Measurements from ENCODE around the gene RHOT2.

Gene RHOT2

DNA sequence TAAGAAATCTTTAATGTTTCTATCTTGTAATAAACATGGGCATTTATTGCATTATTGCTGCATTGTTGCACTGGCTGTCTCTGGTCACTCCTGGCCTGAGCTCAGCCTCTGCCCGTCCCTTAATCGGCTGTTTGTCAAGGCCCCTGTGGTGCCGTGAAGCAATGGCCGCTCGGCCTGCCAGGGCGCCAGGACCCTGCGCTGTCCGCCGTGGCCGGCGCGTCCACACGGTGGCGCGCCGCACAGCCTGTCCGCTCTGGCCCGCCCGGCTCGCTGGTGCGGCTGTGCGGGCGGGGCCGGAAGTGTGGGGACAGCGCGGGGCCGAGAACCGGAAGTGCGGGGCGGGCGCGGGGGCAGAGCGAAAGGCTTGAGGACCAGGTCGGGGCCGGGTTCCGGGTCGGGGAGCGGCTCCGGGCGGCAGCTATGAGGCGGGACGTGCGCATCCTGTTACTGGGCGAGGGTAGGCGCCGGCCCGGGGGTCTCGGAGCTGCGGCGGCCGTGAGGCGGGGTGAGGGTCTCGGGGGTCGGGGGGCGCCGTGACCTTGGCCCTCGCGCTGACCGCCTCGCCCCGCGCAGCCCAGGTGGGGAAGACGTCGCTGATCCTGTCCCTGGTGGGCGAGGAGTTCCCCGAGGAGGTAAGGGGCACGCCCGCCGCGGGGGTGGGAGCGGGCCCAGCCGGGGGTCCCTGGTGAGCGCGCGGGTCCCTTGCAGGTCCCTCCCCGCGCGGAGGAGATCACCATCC is at the start of gene RHOT2:
RHOT2 (plus strand) TSS at position 353 of the 739 bp plus-strand sequence; CDS start at position 421, 68 bp downstream.
- DNase-seq (ENCODE audit: low spot score) = peak; percentile 93

DNA sequence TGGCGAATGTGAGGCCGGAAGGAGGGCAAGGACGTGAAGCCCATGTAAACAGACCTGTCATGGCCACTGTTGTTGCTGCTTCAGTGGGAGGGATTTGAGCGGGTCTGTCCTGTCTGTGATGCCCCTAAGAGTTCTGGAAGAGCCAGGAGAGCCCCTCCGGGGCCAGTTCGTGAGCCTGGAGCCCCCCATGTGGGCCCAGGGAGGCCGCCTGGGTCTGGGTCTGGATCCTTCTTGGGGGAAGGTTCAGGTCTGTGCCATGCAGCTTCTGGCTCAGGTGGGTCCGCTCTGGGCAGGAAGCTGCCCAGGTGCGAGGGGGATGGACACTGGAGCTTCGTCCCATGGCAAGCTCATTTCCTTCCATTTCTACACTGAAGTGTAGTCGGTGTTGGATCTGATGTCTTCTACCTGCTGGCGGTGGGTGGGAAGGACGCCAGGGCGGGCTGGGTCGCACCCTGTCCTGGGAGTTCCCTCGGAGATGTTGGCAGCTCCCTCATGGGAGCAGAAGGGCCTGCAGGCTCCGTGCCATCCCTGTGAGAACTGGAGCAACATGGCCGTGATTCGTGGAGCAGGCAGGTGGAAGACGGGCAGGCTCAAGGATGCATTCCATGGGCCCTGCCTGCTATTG is 48.3 kb upstream of the RHOT2 start:
- no peak for DNase-seq (ENCODE audit: low spot score)

DNA sequence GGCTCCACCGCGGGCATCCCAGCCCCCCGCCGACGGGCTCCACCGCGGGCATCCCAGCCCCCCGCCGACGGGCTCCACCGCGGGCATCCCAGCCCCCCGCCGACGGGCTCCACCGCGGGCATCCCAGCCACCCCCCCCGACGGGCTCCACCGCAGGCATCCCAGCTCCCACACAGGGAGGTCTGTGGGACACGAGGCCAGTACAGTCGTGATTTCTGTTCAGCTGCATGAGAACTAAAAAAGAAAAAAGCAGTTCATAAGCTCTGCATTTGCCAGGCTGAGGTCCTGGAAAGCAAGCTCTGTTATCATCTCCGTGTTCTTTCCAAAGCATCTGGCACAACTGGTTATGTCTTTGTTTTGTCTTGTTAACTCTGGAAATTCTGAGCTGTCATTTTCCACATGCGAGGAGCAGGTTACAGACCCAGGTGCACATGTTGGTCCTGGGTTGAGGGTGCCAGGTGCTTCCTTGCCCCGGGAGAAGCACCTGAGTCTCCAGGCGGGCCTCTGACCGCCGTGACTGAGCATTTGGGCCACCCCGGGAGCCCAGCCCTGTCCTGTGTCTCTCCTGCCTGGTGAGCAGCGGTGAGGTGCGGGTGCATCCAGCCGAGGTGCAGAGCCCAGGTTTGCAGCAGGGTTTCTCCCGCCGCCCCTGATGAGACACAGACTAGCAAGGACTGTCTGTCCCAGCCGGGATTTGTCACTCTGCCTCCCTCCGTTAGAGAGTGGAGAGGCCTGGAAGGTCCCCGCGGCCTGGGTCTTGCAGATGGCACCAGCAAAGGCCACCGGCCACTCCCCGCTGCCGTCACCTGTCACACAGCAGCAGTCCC is 47.0 kb upstream of the RHOT2 start:
- DNase-seq (ENCODE audit: low spot score) = no peak

DNA sequence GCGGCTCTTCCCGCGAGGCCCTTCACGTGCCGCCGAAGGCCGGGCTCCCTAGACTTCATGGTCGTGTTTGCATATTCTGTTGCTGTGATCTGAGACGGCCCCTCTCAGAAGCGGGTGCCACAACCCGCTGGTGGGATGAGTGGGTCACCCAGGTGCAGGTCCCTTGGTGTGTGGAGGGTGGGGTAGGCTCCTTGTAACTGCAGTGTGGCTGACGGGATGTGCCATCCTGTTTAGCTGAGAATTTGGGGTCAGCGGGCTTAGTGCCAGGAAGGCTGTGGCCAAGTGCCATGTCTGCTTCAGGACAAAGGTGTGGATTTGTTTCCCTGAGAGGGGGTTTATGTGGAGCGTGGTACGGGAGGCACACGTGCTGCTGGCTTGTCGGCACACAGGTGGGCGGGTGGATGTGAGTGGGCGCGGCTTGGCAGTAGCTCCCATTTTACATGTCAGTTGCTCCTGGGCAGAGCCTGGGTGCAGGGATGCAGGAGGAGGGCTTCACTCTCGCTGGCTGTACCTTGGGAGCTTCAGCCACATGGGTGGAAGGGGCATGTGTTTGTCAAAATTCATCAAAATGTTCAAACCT is 46.3 kb upstream of the RHOT2 start:
- no peak for DNase-seq (ENCODE audit: low spot score)

DNA sequence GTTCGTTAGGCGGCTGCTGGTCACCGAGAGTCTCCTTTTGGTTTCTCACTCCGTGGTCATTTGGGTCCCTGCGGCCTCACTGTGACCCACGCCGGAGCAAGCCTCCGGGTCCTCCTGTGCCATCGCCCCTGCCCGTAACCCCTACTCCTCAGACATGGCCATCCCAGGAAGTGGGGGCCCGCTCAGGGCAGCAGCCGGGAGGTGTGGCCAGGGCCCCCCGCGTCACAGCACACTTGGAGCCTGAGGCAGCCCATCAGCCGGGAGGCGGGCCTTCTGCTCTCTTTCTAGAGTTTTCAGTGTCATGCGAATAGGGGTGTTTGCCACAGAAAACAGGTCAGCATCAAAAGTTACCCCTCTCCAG is 45.0 kb upstream of the RHOT2 start:
- no peak for DNase-seq (ENCODE audit: low spot score)

DNA sequence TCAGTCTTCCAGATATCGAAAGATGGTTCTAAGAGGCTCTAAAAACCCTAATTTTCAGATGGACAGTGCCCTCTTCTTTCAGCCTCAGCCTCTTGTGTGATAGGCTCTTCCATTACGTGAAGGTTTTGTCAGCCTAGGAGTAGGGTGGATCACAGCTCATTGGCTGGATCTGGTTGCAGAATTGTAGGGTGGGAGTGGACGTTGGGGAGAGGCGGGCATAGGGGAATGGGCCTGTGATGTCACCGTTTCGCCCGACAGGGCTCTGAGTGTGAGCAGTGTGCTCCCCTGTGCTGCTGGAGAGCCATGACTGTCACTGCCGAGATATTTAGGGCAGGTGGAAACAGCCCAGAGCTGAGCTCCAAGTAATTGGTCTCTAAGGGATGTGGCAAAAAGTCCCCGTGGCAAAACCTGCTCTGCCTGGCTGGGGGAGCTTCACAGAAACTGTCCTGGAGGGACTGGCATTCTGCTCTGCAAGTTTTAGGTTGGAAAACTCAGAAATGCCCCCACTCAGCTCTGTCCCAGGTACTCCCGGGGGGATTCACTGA is 43.3 kb upstream of the RHOT2 start:
- no peak for DNase-seq (ENCODE audit: low spot score)

DNA sequence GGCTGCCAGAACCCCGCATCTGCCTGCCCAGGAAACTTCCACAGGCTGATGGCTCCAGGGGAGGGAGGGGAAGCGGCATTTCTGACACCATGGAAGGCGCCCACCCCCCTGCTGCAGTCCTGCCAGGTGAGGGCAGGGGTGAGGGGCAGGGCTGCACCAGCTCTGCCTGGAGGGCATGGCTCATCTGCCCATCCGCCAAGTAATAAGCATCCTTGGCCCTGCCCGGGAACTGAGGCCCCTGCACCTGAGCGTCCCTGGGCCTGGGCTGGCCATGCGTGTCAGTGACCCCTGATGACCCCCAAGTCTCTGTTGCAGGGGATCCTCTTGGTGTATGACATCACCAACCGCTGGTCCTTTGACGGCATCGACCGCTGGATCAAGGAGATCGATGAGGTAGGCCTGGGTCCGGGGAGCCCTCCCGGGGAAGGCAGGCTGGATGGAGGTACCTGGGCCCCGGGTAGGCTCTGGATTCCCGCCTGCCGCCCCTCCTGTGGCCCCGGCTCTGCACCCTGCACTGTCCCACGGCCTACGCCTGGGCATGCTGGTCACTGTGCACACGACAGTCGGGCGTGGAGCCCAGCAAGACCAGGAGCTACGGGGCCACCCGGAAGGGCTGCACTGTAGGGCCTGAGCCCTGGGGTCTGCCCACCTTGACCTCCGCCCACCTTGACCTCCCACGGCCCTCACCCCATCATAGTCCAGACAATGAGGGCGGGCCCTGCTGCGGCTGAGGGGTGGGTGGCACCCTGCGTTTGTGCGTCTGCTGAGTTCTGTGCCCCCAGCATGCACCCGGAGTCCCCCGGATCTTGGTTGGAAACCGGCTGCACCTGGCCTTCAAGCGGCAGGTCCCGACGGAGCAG is 42.6 kb upstream of the RHOT2 start:
- no peak for DNase-seq (ENCODE audit: low spot score)

DNA sequence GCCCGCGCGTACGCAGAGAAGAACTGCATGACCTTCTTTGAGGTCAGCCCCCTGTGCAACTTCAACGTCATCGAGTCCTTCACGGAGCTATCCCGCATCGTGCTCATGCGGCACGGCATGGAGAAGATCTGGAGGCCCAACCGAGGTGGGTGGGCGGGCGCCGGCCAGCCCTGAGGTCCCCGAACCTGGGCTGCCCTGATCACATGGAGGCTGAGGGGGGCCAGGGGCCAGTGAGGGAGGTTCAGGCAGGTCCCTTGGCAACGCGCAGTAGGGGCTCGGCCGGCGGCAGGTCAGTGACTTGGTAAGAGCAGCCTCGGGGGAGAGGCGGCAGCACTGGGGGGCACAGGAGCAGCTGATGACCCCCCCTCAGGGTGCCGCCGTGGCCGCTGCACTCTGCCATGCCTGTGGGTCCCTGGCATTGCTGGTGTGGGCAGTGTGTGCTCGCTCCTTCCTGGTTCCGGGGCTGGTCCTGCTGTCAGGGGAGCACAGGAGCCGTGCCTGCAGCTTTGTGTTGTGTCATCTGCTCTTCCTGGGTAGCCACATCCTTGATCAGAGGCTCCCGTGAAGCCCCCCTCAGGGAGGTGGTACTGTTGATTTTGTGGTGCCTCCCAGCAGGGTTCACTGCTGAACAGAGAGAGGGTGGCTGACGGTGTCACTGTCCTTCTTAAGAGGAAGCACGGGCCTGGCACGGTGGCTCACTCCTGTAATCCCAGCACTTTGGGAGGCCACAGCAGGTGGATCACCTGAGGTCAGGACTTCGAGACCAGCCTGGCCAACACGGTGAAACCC is 41.8 kb upstream of the RHOT2 start:
- no peak for DNase-seq (ENCODE audit: low spot score)

DNA sequence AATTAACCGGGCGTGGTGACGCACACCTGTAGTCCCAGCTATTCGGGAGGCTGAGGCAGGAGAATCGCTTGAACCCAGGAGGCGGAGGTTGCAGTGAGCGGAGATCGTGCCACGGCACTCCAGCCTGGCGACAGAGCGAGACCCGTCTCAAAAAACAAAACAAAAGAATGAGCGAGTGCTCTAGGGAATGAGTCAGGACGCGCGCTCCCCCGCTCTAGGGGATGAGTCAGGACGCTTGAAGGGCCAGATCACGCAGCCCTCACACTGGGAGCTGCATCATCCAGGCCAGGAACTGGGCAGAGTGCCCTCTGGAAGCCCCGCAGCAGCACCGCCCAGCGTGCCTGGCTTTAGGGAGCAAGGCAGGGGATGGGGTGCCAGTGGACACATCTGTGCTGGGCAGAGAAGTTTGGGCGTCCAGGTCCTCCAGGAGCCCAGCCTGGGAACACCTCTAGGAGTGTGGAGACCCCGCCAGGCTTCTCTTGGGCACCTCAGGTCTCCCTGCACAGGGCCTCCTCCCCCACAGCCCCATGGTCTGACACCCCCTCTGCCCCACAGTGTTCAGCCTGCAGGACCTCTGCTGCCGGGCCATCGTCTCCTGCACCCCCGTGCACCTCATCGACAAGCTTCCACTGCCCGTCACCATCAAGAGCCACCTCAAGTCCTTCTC is 41.0 kb upstream of the RHOT2 start:
- DNase-seq (ENCODE audit: low spot score) = no peak

DNA sequence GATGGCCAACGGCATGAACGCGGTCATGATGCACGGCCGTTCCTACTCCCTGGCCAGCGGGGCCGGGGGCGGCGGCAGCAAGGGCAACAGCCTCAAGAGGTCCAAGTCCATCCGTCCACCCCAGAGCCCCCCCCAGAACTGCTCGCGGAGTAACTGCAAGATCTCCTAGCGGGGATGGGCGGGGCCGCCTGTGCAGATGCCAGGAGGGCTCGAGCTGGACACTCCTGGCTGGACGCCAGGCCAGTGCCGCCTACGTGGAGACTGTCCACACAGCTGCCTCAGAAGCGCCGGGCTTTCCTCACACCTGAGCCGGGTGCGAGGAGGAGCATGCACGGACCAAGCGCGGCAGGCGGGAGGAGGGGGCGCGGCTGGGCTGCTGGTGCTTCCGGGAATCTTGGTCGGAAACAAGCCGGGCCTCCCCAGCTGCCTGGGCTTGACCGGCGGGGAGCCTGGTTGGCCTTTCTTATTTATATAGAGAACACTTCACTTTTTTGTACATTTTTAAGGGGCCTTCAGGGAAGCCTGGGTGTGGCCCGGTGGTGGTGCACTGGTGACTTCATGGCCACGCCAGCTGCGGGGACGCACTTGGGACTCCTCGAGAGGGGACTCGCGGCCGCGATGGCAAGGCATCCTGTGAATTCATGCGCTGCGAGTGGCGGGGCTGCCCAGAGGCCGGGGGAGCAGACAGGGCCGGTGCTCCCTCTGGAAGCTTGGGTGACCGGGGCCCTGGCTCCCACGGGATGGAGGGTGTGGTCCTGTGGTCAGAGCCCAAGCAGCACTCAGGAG is 40.3 kb upstream of the RHOT2 start:
- no peak for DNase-seq (ENCODE audit: low spot score)

DNA sequence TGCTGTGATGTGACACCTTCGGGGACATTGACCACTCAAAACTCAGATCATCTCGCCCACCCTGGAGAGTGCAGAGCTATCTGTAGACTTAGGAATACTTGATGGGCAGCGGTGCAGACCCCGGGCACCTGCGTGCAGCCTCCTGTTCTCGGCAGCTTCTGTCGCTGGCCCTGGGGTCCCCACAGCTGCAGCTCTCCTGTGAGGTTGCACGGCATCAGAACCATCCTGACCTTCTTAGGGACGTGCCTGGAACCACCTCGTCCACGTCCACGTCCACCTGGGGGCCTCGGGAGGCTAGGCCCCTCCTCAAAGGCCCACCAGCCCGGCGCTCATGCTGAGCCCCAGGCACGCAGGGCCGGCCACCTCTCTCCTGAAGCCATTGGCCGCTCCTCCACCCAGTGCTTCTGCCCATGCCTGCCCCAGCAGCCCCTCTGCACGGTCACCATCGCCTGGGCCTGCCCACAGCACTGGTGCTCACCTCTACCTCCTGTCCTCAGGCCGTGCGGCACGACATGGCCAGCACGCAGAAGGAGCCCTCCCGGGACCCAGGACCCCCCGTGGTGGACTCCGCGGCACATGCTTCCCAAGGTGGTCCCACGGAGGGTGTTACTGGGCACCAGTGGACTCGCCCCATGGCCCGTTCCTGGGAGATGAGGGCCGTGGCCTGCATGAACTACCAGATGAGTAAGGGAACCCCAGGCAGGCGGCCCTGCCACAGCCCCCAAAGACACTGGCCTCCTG is 39.4 kb upstream of the RHOT2 start:
- DNase-seq (ENCODE audit: low spot score) = no peak

DNA sequence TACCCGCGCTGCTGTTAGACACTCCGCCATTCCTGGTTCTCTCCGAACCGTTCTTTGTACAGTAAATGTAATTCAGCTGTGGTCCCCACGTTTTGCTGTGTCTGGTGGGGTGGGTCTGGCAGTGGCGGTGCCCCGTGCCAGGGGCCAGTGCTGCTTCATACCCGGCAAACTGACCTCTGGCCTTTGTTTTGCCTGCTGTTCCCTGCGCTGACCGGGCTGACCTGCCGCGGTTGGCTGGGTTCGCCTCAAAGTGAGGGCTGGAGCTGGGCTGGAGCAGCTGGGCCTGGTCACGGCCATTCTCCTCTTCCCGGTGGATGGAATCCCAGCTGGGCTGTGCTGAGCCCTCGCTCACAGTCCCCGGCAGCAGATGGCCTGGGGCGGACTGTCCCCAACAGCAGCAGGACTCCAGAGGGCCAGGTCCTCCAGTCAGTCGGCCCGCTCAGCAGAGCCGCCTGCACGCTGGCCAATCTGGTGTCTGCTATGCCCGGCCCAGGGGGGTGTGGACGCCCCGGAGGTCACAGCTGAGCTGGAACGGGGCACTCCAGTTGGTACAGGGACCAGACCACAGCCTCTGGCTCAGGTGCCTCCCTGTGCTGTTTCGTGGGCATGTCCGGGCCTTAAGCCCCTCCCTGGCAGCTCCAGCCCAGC is 38.6 kb upstream of the RHOT2 start:
- DNase-seq (ENCODE audit: low spot score) = no peak

DNA sequence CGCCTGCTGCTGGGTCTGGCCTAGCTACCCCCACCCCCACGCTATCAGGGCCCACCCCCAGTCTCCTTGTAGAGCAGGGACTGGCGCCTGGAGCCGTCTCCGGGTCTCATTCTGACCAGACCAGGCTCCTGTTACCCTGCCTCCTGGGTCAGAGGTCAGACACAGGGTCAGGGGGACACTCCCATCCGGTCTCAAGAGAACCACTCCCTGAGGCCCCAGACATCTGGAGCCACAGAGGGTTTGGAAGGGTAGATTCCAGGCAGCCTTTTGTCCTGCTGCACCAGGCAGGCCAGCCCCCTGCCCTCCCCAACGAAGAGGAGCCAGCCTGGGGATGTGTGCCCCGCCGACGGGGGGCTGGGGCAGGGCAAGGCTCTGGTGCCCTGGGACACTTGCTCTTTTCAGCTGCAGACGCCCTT is 38.1 kb upstream of the RHOT2 start:
- no peak for DNase-seq (ENCODE audit: low spot score)

DNA sequence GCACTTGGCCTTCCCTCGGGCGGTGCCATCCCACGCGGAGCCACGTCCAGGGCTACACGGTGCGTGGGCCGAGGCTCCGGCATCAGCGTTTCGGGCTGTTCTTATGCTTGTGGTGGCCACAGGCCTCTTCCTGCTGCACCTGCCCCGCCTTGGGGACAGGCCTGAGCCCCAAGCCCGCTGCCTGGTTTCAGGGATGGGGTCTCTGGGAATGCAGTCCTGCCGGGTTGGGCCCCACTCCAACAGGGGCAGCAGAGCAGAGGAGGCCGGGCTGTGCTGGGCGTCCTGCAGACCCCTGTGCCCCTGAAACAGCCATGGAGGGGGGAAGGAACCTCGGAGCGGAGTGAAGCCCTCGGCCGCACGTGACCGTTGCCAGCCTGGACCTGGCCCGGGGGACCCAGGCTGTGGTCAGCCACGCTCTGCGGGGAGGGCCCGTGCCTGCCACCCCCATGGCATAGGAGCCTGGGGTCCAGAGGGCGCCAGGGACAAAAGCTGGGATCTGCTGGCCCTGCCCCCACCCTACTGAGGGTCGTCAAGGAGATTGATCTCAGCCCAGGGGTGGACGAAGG is 37.6 kb upstream of the RHOT2 start:
- no peak for DNase-seq (ENCODE audit: low spot score)

DNA sequence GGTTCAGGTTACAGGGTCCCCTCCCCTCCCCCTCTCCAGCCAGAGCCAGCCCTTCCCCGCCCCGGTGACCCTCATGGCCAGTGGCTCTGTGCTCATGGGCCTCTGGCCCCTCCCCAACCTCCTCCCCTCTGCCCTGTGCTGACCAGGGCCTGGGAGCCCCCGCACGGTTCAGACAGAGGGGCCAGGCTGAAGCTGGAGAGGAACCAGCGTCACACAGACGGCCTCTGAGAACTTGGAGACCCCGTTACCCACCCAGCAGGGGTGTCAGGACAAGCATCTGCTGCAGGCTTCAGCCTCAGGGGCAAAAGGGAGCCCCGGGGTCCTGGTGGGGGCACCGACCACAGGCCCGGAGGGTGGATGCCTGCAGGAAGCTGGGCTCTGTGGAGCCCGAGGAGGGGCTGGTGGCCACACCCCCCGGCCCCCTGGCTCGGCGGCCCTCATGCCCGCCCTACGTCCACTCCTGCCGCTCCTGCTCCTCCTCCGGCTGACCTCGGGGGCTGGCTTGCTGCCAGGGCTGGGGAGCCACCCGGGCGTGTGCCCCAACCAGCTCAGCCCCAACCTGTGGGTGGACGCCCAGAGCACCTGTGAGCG is 37.0 kb upstream of the RHOT2 start, which contains the start of gene WFIKKN1:
WFIKKN1 (plus strand) TSS at position 171 of the 591 bp plus-strand sequence; CDS start at position 440, 269 bp downstream.
- no peak for DNase-seq (ENCODE audit: low spot score)

DNA sequence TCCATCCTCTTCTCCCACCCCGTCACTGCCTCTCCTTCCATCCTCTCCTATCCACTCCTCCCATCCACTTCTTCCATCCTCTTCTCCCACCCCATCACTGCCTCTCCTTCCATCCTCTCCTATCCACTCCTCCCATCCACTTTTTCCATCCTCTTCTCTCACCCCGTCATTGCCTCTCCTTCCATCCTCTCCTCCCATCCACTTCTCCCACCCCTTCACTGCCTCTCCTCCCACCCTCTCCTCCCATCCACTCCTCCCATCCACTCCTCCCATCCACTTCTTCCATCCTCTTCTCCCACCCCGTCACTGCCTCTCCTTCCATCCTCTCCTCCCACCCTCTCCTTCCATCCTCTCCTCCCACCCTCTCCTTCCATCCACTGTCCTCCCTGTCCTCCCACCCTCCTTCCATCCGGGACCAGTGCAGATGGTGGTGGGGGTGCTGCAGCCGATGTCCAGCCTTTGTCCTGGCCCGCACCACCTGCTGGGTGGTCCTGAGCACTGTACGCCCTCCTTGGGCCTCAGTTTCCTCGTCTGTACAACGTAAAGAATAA is 36.0 kb upstream of the RHOT2 start:
- DNase-seq (ENCODE audit: low spot score) = no peak

Measured in hematopoietic multipotent progenitor cell treated with erythropoietin and hydrocortisone succinate and interleukin-3 and kit ligand, for 17 days (in vitro differentiated cells).